HG03103 (cell line): ENCODE data around the gene KAZN.
"Not testable (repeated sequence)": the region's sequence is repeated elsewhere in the genome, so short reads cannot be mapped to it uniquely, and the experiment has no call there.

ENCODE experiments used
- ATAC-seq: cut with Tn5 transposase; IDR thresholded peaks from one replicate; pipeline ENCODE4 v1.9.1; 2021; ENCODE audit warnings: low read depth; ENCODE audit not compliant: unreplicated experiment

The KAZN gene

GRCh38 chr1:15036101-15036500 lies 437.6 kb downstream of the KAZN start:
- no peak for ATAC-seq

DNA sequence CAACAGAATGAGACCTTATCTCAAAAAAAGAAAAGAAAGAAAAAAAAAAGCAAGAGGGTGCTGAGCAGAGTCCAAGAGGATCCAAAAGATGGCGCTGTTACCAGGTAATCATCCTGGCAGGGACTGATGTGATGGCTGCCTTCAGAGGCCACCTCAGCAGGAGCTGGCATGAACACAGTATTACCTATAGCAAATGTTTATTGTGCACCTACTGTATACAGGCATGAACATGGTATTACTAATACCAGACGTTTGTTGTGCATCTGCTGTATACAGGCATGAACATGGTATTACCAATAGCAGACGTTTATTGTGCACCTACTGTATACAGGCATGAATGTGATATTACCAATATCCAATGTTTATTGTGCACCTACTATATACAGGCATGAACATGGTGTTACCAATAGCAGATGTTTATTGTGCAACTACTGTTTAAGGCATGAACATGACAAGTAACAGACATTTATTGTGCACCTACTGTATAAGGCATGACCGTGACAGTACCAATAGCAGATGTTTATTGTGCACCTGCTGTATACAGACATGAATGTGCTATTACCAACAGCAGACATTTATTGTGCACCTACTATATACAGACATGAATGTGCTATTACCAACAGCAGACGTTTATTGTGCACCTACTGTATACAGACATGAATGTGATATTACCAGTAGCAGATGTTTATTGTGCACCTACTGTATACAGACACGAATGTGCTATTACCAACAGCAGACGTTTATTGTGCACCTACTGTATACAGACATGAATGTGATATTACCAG lies 439.9 kb downstream of the KAZN start:
- ATAC-seq: no peak

GRCh38 chr1:15039017-15039648 lies 440.6 kb downstream of the KAZN start:
- ATAC-seq: no peak

GRCh38 chr1:15039901-15040300 lies 441.4 kb downstream of the KAZN start:
- no peak for ATAC-seq

DNA sequence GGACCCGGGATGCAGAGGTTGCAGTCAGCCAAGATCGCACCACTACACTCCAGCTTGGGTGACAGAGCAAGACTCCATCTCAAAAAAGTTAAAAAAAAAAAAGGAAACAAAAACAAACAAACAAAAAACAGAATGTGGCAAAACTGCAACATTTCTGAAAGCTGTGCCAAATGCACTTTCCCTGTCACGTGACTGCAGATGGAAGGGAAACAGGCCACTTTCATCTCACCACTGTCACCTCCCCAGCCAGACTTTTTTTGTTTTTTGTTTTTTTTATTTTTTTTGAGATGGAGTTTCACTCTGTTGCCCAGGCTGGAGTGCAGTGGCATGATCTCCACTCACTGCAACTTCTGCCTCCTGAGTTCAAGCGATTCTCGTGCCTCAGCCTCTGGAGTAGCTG lies 442.2 kb downstream of the KAZN start:
- not testable (repeated sequence) for ATAC-seq

GRCh38 chr1:15042866-15043265 lies 444.4 kb downstream of the KAZN start:
- no peak for ATAC-seq

- ATAC-seq: no peak
Measured at GRCh38 chr1:15043934-15044333, 445.4 kb downstream of the KAZN start.

- no peak for ATAC-seq
Measured at GRCh38 chr1:15045123-15045522, 446.6 kb downstream of the KAZN start.

- ATAC-seq: no peak
Measured at GRCh38 chr1:15046487-15047165, 448.1 kb downstream of the KAZN start.

GRCh38 chr1:15047237-15047636 lies 448.8 kb downstream of the KAZN start:
- ATAC-seq: no peak

DNA sequence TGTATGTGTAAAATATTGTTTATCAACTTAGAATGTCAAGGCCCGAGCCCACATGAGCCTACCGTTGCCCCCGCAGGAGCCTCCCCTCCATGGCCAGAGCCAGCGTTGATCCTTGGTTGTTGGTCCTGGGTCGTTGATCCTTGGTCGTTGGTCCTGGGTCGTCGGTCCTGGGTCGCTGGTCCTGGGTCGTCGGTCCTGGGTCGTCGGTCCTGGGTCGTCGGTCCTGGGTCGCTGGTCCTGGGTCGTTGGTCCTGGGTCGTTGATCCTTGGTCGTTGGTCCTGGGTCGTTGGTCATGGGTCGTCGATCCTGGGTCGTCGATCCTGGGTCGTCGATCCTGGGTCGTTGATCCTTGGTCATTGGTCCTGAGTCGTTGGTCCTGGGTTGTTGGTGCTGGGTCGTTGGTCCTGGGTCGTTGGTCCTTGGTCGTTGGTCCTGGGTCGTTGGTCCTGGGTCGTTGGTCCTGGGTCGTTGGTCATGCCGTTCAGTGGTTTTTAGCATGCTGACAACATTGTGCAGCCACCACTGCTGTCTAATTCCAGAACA lies 450.0 kb downstream of the KAZN start:
- no peak for ATAC-seq

DNA sequence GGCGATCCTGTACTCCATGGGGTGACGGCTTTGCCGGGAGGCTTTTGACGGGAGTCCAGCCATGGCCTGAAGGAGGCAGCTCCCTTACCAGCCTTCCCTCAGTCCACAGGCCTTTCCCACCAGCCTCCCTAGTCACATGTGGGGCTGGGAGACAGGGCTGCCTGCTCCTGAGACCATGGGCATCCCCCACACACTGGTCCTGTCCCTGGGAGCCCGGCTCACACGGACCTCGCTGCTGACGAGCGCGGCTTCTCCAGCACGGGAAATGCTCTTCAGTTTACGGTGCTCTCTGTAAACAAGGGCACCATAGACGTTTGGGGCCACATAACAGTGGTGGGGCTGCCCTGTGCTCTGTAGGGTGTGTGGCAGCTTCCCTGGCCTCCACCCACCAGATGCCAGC lies 450.6 kb downstream of the KAZN start:
- no peak for ATAC-seq

- ATAC-seq: no peak
Measured at GRCh38 chr1:15051882-15052528, 453.5 kb downstream of the KAZN start.

GRCh38 chr1:15053153-15053552 lies 454.7 kb downstream of the KAZN start:
- ATAC-seq: no peak

DNA sequence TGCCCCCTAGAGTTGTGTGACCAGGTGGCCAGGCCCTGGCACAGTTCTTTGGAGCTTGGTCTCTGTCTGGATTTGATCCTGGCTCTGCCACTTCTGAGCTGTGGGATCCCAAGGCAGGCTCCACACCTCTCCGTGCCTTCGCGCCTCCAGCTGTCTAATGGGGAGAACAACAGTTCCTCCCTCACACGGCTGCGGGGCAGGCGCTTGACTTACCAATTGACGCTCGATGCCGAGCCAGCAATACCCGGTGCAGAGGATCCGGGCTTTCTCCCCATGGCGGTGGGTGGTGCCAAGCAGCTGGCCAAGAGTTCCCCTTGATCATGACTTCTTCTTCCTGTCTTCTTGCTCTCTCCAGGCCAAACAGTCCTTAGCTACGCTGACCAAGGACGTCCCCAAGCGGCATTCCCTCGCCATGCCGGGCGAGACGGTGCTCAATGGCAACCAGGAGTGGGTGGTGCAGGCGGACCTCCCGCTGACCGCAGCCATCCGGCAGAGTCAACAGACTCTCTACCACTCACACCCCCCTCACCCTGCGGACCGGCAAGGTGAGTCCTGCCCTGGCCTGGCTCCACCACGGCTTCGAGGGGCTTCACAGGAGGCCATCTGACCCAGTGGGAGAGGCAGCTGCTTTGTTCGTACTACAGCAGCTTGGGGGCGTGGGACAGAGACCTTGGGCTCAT lies 457.4 kb downstream of the KAZN start:
- no peak for ATAC-seq

DNA sequence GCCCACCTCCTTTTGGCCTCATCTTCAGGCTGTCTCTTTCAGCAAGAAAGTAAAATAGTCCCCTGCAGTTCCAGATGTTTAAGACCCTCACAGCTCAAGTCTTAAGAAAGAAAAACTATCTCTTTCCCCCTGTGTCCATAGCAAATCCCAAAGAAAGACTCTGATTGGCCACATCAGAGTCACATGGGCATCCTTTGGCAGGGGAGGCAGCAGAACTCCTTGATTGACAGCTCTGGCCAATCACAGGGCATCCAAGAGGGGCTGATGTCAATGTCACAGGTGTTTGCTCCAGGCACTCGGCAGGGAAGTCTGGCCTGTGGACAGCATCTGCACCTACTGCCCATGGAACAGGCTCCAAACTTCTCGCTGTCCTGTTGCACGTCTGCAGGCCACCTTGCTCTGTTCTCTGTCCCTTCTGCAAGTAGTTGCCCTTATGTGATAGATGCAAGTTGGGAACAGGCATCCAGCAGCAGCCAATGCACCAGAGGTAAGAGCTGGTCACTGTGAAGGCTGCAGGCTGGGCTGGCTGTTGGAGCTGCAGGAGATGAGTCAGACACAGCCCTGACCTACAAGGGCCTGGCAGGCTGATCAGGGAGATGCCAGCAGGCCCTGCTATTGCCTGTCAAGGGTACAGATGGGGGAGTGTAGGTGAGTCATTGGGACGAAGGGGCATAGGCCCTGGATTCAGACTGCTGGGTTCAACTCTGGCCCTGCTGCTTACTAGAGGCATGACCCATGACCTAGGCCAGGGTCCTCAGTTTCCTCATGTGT lies 458.2 kb downstream of the KAZN start:
- no peak for ATAC-seq

GRCh38 chr1:15057834-15058233 lies 459.3 kb downstream of the KAZN start:
- ATAC-seq: no peak

DNA sequence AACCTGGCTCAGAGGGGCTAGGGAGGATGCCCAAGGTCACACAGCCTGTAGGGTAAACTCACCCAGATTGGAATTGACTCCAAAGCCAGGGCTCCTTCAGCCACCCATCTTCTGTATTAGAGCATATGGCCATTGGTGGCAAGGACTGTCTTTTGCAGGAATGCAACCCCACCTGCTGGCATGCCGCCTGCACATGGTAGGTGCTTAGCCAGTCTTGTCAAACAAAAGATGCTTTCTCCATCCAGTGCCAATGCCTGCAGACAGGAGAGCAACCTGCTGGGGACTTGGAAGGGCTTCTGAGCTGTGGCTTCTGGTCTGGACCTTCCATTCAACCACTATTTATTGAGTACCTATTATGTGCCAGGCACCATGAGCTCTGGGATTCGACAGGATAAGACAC lies 459.8 kb downstream of the KAZN start:
- ATAC-seq: no peak

GRCh38 chr1:15060104-15060503 lies 461.6 kb downstream of the KAZN start:
- ATAC-seq: no peak
